Astrocyte (in vitro differentiated cells and primary cell): Measurements from ENCODE around the gene FAM219B. TPM values are rescaled to one million over a fixed set of nuclear protein-coding genes. Genes with fewer than 3 reads are reported as not detected.

Source experiments
- DNase-seq: peaks from one replicate; pipeline ENCODE4 v3.0.0-alpha.2; 2010; ENCODE audit warnings: low read depth
- FAIRE-seq: peaks from 2 replicates; lab custom pipeline; 2011; peaks lifted over from hg19 to GRCh38; lab: Jason Lieb, UNC
- H2AFZ ChIP-seq: 2 replicates; pipeline ENCODE4 v1.6.0; 2012; ENCODE audit warnings: low read depth, low read length, inconsistent platforms
- H3K27ac ChIP-seq: 2 replicates; pipeline ENCODE4 v1.5.1; 2011; ENCODE audit warnings: low read depth, low read length, inconsistent platforms
- H3K27me3 ChIP-seq: 2 replicates; pipeline ENCODE4 v1.6.0; 2011; ENCODE audit warnings: low read length, inconsistent platforms; ENCODE audit not compliant: insufficient read depth
- H3K36me3 ChIP-seq: 2 replicates; pipeline ENCODE4 v1.5.1; 2011; ENCODE audit warnings: low read length, inconsistent platforms; ENCODE audit not compliant: insufficient read depth
- H3K4me1 ChIP-seq: 2 replicates; pipeline ENCODE4 v1.5.1; 2011; ENCODE audit warnings: low read length, inconsistent platforms; ENCODE audit not compliant: insufficient read depth
- H3K4me2 ChIP-seq: 2 replicates; pipeline ENCODE4 v1.6.0; 2012; ENCODE audit warnings: low read length, inconsistent platforms
- H3K4me3 ChIP-seq: 2 replicates; pipeline ENCODE4 v1.5.1; 2011; ENCODE audit warnings: low read depth, mild to moderate bottlenecking, low read length, inconsistent platforms; ENCODE audit not compliant: insufficient read depth
- H3K79me2 ChIP-seq: 2 replicates; pipeline ENCODE4 v1.6.0; 2012; ENCODE audit warnings: mild to moderate bottlenecking, low read length, inconsistent platforms; ENCODE audit not compliant: insufficient read depth
- H3K9ac ChIP-seq: 2 replicates; pipeline ENCODE4 v1.6.0; 2012; ENCODE audit warnings: mild to moderate bottlenecking, low read length, inconsistent platforms
- H3K9me3 ChIP-seq: 2 replicates; pipeline ENCODE4 v1.5.1; 2012; ENCODE audit warnings: low read depth, mild to moderate bottlenecking, low read length, inconsistent platforms; ENCODE audit not compliant: insufficient read depth
- H4K20me1 ChIP-seq: 2 replicates; pipeline ENCODE4 v1.6.0; 2012; ENCODE audit warnings: low read length, inconsistent platforms; ENCODE audit not compliant: insufficient read depth
- H3K27ac Mint-ChIP-seq: one replicate; pipeline ENCODE4 v1.8.0; 2021; ENCODE audit warnings: mild to moderate bottlenecking, mixed read lengths; ENCODE audit not compliant: unreplicated experiment
- H3K27me3 Mint-ChIP-seq: one replicate; pipeline ENCODE4 v1.8.0; 2021; ENCODE audit warnings: low read depth, mixed read lengths; ENCODE audit not compliant: unreplicated experiment
- H3K36me3 Mint-ChIP-seq: one replicate; pipeline ENCODE4 v1.8.0; 2021; ENCODE audit warnings: low read depth, mixed read lengths; ENCODE audit not compliant: unreplicated experiment
- H3K4me1 Mint-ChIP-seq: one replicate; pipeline ENCODE4 v1.8.0; 2021; ENCODE audit warnings: low read depth, mixed read lengths; ENCODE audit not compliant: unreplicated experiment
- H3K4me3 Mint-ChIP-seq: one replicate; pipeline ENCODE4 v1.8.0; 2021; ENCODE audit warnings: mild to moderate bottlenecking, moderate library complexity, mixed read lengths; ENCODE audit not compliant: unreplicated experiment
- H3K9me3 Mint-ChIP-seq: one replicate; pipeline ENCODE4 v1.8.0; 2021; ENCODE audit warnings: mild to moderate bottlenecking, mixed read lengths; ENCODE audit not compliant: unreplicated experiment
- CTCF ChIP-seq: IDR thresholded peaks from 2 replicates; pipeline ENCODE4 v1.5.1; 2011; ENCODE audit warnings: low read depth, mild to moderate bottlenecking, inconsistent platforms, low read length, moderate library complexity; ENCODE audit not compliant: insufficient read depth
- EZH2 ChIP-seq: IDR thresholded peaks from 2 replicates; pipeline ENCODE4 v1.6.1; 2012; ENCODE audit warnings: mild to moderate bottlenecking, low read length, inconsistent platforms; ENCODE audit not compliant: insufficient read depth
- total RNA-seq: library from RNA; stranded (reverse); gene quantifications from 2 replicates; pipeline ENCODE4 v1.2.1, GENCODE V29; 2021

FAM219B gene
- total RNA-seq, 1 donor from 2014 or later = 97.1 TPM

- no peak overlapping the region for H3K9ac ChIP-seq
- Mint-ChIP-seq H3K4me3 (peak overlapping the region; percentile 12), H3K36me3 (no peaks in the 10 kb centered on the region), H3K9me3 (no peaks in the 10 kb centered on the region), H3K4me1 (peaks cover 7% of the 10 kb centered on the region), H3K27ac (peak overlapping the region; percentile 2), H3K27me3 (no peaks in the 10 kb centered on the region)
- no peak overlapping the region for H3K4me2 ChIP-seq
- no peak overlapping the region for H3K27ac ChIP-seq
- no peaks in the 10 kb centered on the region for H3K27me3 ChIP-seq
- H2AFZ ChIP-seq = peak overlapping the region; percentile 12
- no peak for FAIRE-seq
- H3K36me3 ChIP-seq = no peaks in the 10 kb centered on the region
- TF ChIP-seq EZH2 = no peak
- peak; percentile 100 for TF ChIP-seq CTCF
- no peaks in the 10 kb centered on the region for H3K9me3 ChIP-seq
- peaks cover 8% of the 10 kb centered on the region for H4K20me1 ChIP-seq
- H3K79me2 ChIP-seq = no peaks in the 10 kb centered on the region
- H3K4me3 ChIP-seq = no peak overlapping the region
- DNase-seq = peak; percentile 27
- H3K4me1 ChIP-seq = peaks cover 14% of the 10 kb centered on the region
These were observed 43.6 kb upstream of the FAM219B start for GRCh38 chr15:74950078-74950908.

- Mint-ChIP-seq H3K4me1 (peaks cover 2% of the 10 kb centered on the region), H3K4me3 (peak within 1 kb of the TSS; percentile 96), H3K27me3 (no peaks in the 10 kb centered on the region), H3K36me3 (no peaks in the 10 kb centered on the region), H3K9me3 (no peaks in the 10 kb centered on the region), H3K27ac (peak within 1 kb of the TSS; percentile 75)
- peaks cover 2% of the 10 kb centered on the region for H3K27me3 ChIP-seq
- peak within 1 kb of the TSS; percentile 96 for H3K4me2 ChIP-seq
- FAIRE-seq (no peak), DNase-seq (peak; percentile 95)
- TF ChIP-seq CTCF (no peak), EZH2 (no peak)
- H3K4me1 ChIP-seq = peaks cover 3% of the 10 kb centered on the region
- no peaks in the 10 kb centered on the region for H3K9me3 ChIP-seq
- peaks cover 51% of the 10 kb centered on the region for H3K79me2 ChIP-seq
- peak within 1 kb of the TSS; percentile 86 for H2AFZ ChIP-seq
- peaks cover 23% of the 10 kb centered on the region for H4K20me1 ChIP-seq
- H3K36me3 ChIP-seq = no peaks in the 10 kb centered on the region
- peak within 1 kb of the TSS; percentile 92 for H3K4me3 ChIP-seq
- H3K9ac ChIP-seq = peak within 1 kb of the TSS; percentile 92
- peak within 1 kb of the TSS; percentile 78 for H3K27ac ChIP-seq
These were observed 31.1 kb upstream of the FAM219B start, which contains the start of gene COX5A for GRCh38 chr15:74937590-74938371. Gene COX5A (minus strand): TSS chr15:74938073. CDS start chr15:74938014, 59 bp downstream.
